SK-N-SH treated with all-trans-retinoic acid at 6 μM for 48 hours (cell line): Measurements from ENCODE around the gene PARP16.

ENCODE experiments used
- ATAC-seq: fragments of 200-7000 bp; cut with Tn5 transposase; 3 replicates; pipeline ENCODE4 v1.9.1; 2020; ENCODE audit warnings: mild to moderate bottlenecking, moderate library complexity
- ARNTL ChIP-seq: fragments of 450-650 bp; formaldehyde crosslinking; IDR thresholded peaks from 2 replicates; pipeline ENCODE4 v1.5.0; 2020; ENCODE audit warnings: low read depth, mild to moderate bottlenecking, moderate library complexity, borderline replicate concordance
- BACH2 ChIP-seq: fragments of 250-450 bp; sonication (Bioruptor Pico); IDR thresholded peaks from 2 replicates; pipeline ENCODE4 v1.9.0; 2021; ENCODE audit warnings: mild to moderate bottlenecking, borderline replicate concordance
- CREB5 ChIP-seq: fragments of 250-450 bp; sonication (Bioruptor Pico); IDR thresholded peaks from 2 replicates; pipeline ENCODE4 v1.5.1; 2020; ENCODE audit warnings: low read depth, mild to moderate bottlenecking, moderate library complexity
- CSDC2 ChIP-seq: fragments of 250-450 bp; sonication (Bioruptor Pico); IDR thresholded peaks from 2 replicates; pipeline ENCODE4 v1.5.0; 2020; ENCODE audit warnings: mild to moderate bottlenecking, moderate library complexity
- CSRNP3 ChIP-seq: fragments of 250-450 bp; sonication (Bioruptor Pico); IDR thresholded peaks from 2 replicates; pipeline ENCODE4 v1.5.1; 2021; ENCODE audit warnings: mild to moderate bottlenecking, moderate library complexity
- ESRRG ChIP-seq: fragments of 250-450 bp; sonication (Bioruptor Pico); IDR thresholded peaks from 2 replicates; pipeline ENCODE4 v1.6.1; 2021; ENCODE audit warnings: mild to moderate bottlenecking
- GLIS3 ChIP-seq: fragments of 250-450 bp; sonication (Bioruptor Pico); IDR thresholded peaks from 2 replicates; pipeline ENCODE4 v1.5.0; 2020; ENCODE audit warnings: mild to moderate bottlenecking, moderate library complexity
- ISL1 ChIP-seq: fragments of 250-450 bp; sonication (Bioruptor Pico); IDR thresholded peaks from 2 replicates; pipeline ENCODE4 v2.1.2; 2022; ENCODE audit warnings: mild to moderate bottlenecking, moderate library complexity
- OSR1 ChIP-seq: fragments of 250-450 bp; sonication (Bioruptor Pico); IDR thresholded peaks from 2 replicates; pipeline ENCODE4 v1.8.0; 2022; ENCODE audit warnings: moderate library complexity, mild to moderate bottlenecking, inconsistent platforms
- PATZ1 ChIP-seq: fragments of 250-450 bp; sonication (Bioruptor Pico); IDR thresholded peaks from 2 replicates; pipeline ENCODE4 v1.8.0; 2020; ENCODE audit warnings: mild to moderate bottlenecking, moderate library complexity, borderline replicate concordance
- POU6F1 ChIP-seq: fragments of 250-450 bp; sonication (Bioruptor Pico); IDR thresholded peaks from 2 replicates; pipeline ENCODE4 v1.8.0; 2021; ENCODE audit warnings: low read depth, mild to moderate bottlenecking, moderate library complexity, borderline replicate concordance
- PPARA ChIP-seq: fragments of 250-450 bp; sonication (Bioruptor Pico); IDR thresholded peaks from 2 replicates; pipeline ENCODE4 v1.5.0; 2020; ENCODE audit warnings: mild to moderate bottlenecking, borderline replicate concordance
- RARB ChIP-seq: fragments of 250-450 bp; sonication (Bioruptor Pico); IDR thresholded peaks from 2 replicates; pipeline ENCODE4 v1.8.0; 2021; ENCODE audit warnings: mild to moderate bottlenecking, moderate library complexity
- SNAI2 ChIP-seq: fragments of 250-450 bp; sonication (Bioruptor Pico); IDR thresholded peaks from 2 replicates; pipeline ENCODE4 v1.5.0; 2020; ENCODE audit warnings: mild to moderate bottlenecking, moderate library complexity
- TCF4 ChIP-seq: fragments of 250-450 bp; sonication (Bioruptor Pico); IDR thresholded peaks from 2 replicates; pipeline ENCODE4 v1.8.0; 2021; ENCODE audit warnings: mild to moderate bottlenecking, moderate library complexity, borderline replicate concordance
- TOX ChIP-seq: fragments of 250-450 bp; sonication (Bioruptor Pico); IDR thresholded peaks from 2 replicates; pipeline ENCODE4 v1.8.0; 2021; ENCODE audit warnings: mild to moderate bottlenecking, moderate library complexity, borderline replicate concordance
- ZC3H10 ChIP-seq: fragments of 250-450 bp; sonication (Bioruptor Pico); IDR thresholded peaks from 2 replicates; pipeline ENCODE4 v1.5.1; 2021; ENCODE audit warnings: mild to moderate bottlenecking, moderate library complexity
- ZFP30 ChIP-seq: fragments of 450-650 bp; formaldehyde crosslinking; IDR thresholded peaks from 2 replicates; pipeline ENCODE4 v1.5.0; 2022; ENCODE audit warnings: mild to moderate bottlenecking, moderate library complexity
- ZNF565 ChIP-seq: fragments of 450-650 bp; formaldehyde crosslinking; conservative IDR thresholded peaks from 2 replicates; pipeline ENCODE4 v1.5.0; 2020; ENCODE audit warnings: low read depth, mild to moderate bottlenecking, moderate library complexity
- ZNF8 ChIP-seq: fragments of 450-650 bp; formaldehyde crosslinking; IDR thresholded peaks from 2 replicates; pipeline ENCODE4 v1.5.0; 2020; ENCODE audit warnings: mild to moderate bottlenecking, moderate library complexity

Gene PARP16

GRCh38 chr15:65309882-65310418, 23.3 kb upstream of the PARP16 start:
- TF ChIP-seq PPARA (CRISPR knock-in tag) (no peak), TOX (CRISPR knock-in tag) (no peak), CSDC2 (CRISPR knock-in tag) (no peak), TCF4 (no peak), CREB5 (CRISPR knock-in tag) (no peak), GLIS3 (no peak), SNAI2 (CRISPR knock-in tag) (no peak), BACH2 (no peak), ISL1 (CRISPR knock-in tag) (no peak), ZFP30 (CRISPR knock-in tag) (no peak)
- no peak for ATAC-seq

- TF ChIP-seq ZNF8 (CRISPR knock-in tag) = no peak
- TF ChIP-seq PATZ1 (CRISPR knock-in tag) = no peak
- TF ChIP-seq SNAI2 (CRISPR knock-in tag) = no peak
- TF ChIP-seq PPARA (CRISPR knock-in tag) = no peak
- TF ChIP-seq BACH2 = no peak
- TF ChIP-seq CSDC2 (CRISPR knock-in tag) = no peak
- no peak for TF ChIP-seq GLIS3
- no peak for TF ChIP-seq ZC3H10 (CRISPR knock-in tag)
- TF ChIP-seq CREB5 (CRISPR knock-in tag) = no peak
- no peak for TF ChIP-seq ZNF565 (CRISPR knock-in tag)
- no peak for TF ChIP-seq ARNTL
- TF ChIP-seq CSRNP3 (CRISPR knock-in tag) = no peak
- no peak for TF ChIP-seq RARB (CRISPR knock-in tag)
- TF ChIP-seq ZFP30 (CRISPR knock-in tag) = no peak
- TF ChIP-seq ESRRG = no peak
- no peak for TF ChIP-seq POU6F1 (CRISPR knock-in tag)
- TF ChIP-seq, all 23 proteins: peak for 0
- ATAC-seq = no peak
Measured at GRCh38 chr15:65307978-65308377, 21.3 kb upstream of the PARP16 start.

GRCh38 chr15:65306551-65306950, 19.9 kb upstream of the PARP16 start:
- TF ChIP-seq ZC3H10 (CRISPR knock-in tag) (no peak), PPARA (CRISPR knock-in tag) (no peak), ISL1 (CRISPR knock-in tag) (no peak), ARNTL (no peak), ESRRG (no peak), OSR1 (no peak), POU6F1 (CRISPR knock-in tag) (no peak)
- ATAC-seq = no peak
